Heart right ventricle (tissue), 16 donors: ENCODE results near the gene ATCAY. TPM values are rescaled to one million over a fixed set of nuclear protein-coding genes. Genes with fewer than 3 reads are reported as not detected.
A peak's percentile ranks its signal among the peaks of the same experiment; 100 is the strongest.

Experiments used
- ATAC-seq, 8 donors: fragments of 200-7000 bp; cut with Tn5 transposase; one replicate each; pipeline ENCODE4 v1.9.1; 2020; ENCODE audit warnings: mild to moderate bottlenecking in 8 of 8, moderate library complexity in 8 of 8, moderate number of reproducible peaks in 1 of 8
- DNase-seq, 2 donors: peaks; one replicate each; pipeline ENCODE4 v3.0.0-alpha.2; 2020
- H3K27ac ChIP-seq, 10 donors: fragments of 200-600 bp; sonication (generic) in 2 of 10; one replicate each; pipeline versions ENCODE4 v1.5.0 to v1.8.0; 2020 to 2022; ENCODE audit warnings: mild to moderate bottlenecking in 3 of 10
- H3K27me3 ChIP-seq, 7 donors: fragments of 200-600 bp; one replicate each; pipeline ENCODE4 v1.8.0; 2021 to 2022; ENCODE audit warnings: mild to moderate bottlenecking in 2 of 7
- H3K36me3 ChIP-seq, 9 donors: fragments of 200-600 bp; sonication (generic) in 1 of 9; one replicate each; pipeline versions ENCODE4 v1.5.0 to v1.8.0; 2020 to 2022; ENCODE audit warnings: mild to moderate bottlenecking in 2 of 9
- H3K4me1 ChIP-seq, 9 donors: fragments of 200-600 bp; sonication (generic) in 1 of 9; one replicate each; pipeline versions ENCODE4 v1.5.0 to v1.8.0; 2020 to 2022; ENCODE audit warnings: mild to moderate bottlenecking in 4 of 9
- H3K4me3 ChIP-seq, 10 donors: fragments of 200-600 bp; sonication (generic) in 2 of 10; one replicate each; pipeline versions ENCODE4 v1.5.0 to v1.8.0; 2020 to 2022; ENCODE audit warnings: mild to moderate bottlenecking in 7 of 10, moderate library complexity in 2 of 10
- H3K9me3 ChIP-seq, 11 donors: fragments of 200-600 bp in 10 of 11; sonication (generic) in 2 of 11; one replicate each; pipeline versions ENCODE4 v1.5.0 to v1.8.0; 2013 to 2022; ENCODE audit warnings: mild to moderate bottlenecking in 2 of 11, control low read depth in 1 of 11, moderate library complexity in 1 of 11
- WGBS, 2 donors: extraction: QIAGEN DNeasy Blood & Tissue Kit; methylation state at CpG; one replicate each; pipeline ENCODE4 v1.1.7; 2013; ENCODE audit warnings: inconsistent platforms in 1 of 2; 5-methylcytosine and 5-hydroxymethylcytosine counted together
- intact Hi-C, 10 donors: fragments of 100-400 bp; cut with DNase I; formaldehyde crosslinking; loops; one replicate each; pipeline versions ENCODE4 v1.11.1 to v1.14.2; 2022
- polyA plus RNA-seq, 2 donors: library from polyadenylated mRNA; stranded (reverse); fragments of 200-250 nt; gene quantifications; one replicate each; pipeline ENCODE4 v1.2.3, GENCODE V29; 2013
- total RNA-seq, 10 donors: library from RNA; stranded (reverse); fragmentation: NEBNext Ultra II Directional in 3 of 10; extraction: Animal tissue kit (Norgen Biotek cat#: 25700) in 3 of 10; gene quantifications; one replicate each; pipeline versions ENCODE4 v1.2.1 to v1.2.4, GENCODE V29; 2021 to 2023
- TF ChIP-seq, protein P1 (sequence below), 9 donors: fragments of 200-600 bp; sonication (generic) in 2 of 9; IDR thresholded peaks; one replicate each; pipeline versions ENCODE4 v1.5.0 to v1.8.0; 2021 to 2022; ENCODE audit warnings: antibody characterized with exemption in 9 of 9, mild to moderate bottlenecking in 5 of 9, moderate library complexity in 1 of 9
- donor health status: Arrhythmogenic right ventricular cardiomyopathy.
- donor health status: ischemic (EF 13 %, LVEDD 7.1; RV severe dilation, severe dysfunction).
- donor health status: healthy with polysubstance abuse.
- donor health status: DM: no; HTN: yes; CAD: no.
- donor health status: DM: no; HTN: no; CAD: no.
- donor health status: ischemic (EF 25% LVEDD 6.9; RV normal size, moderate dysfunction).
- donor health status: ischemic (EF 25% LVEDD 5.7; RV mildly dilated, moderate dysfunction).
- donor health status: healthy.
- donor health status: DM: yes; HTN: yes; CAD: no.
- donor health status: Ischemic cardiomyopathy.
- donor health status: ischemic (EF 35%, LVEDD 5.7; RV mildly dilated, moderate dysfunction).
- donor health status: nonischemic (EF 11% LVEDD 7.7; RV severe dilation, severe dysfunction).
- donor health status: DM: yes; HTN: yes; CAD: no.
- donor health status: PGD.
- donor health status: ischemic (EF 29% LVEDD 5.4; RV normal size, mild dysfunction).
- donor health status: nonischemic (EF 23%, LVEDD 6.1; RV moderate dilation, normal function).

The ATCAY gene
- total and polyA plus RNA-seq, 12 donors: not detected

- Histone ChIP-seq H3K4me1 (no peaks in the 10 kb centered on the region), H3K9me3 (peaks cover 0 to 27% (median 15%) of the 10 kb centered on the region in 11 donors), H3K27ac (no peak overlapping the region), H3K36me3 (no peaks in the 10 kb centered on the region), H3K4me3 (no peak overlapping the region), H3K27me3 (no peaks in the 10 kb centered on the region)
- TF ChIP-seq, protein P1, sequence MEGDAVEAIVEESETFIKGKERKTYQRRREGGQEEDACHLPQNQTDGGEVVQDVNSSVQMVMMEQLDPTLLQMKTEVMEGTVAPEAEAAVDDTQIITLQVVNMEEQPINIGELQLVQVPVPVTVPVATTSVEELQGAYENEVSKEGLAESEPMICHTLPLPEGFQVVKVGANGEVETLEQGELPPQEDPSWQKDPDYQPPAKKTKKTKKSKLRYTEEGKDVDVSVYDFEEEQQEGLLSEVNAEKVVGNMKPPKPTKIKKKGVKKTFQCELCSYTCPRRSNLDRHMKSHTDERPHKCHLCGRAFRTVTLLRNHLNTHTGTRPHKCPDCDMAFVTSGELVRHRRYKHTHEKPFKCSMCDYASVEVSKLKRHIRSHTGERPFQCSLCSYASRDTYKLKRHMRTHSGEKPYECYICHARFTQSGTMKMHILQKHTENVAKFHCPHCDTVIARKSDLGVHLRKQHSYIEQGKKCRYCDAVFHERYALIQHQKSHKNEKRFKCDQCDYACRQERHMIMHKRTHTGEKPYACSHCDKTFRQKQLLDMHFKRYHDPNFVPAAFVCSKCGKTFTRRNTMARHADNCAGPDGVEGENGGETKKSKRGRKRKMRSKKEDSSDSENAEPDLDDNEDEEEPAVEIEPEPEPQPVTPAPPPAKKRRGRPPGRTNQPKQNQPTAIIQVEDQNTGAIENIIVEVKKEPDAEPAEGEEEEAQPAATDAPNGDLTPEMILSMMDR (IDR thresholded peaks at IDR 0.05): no peak
- intact Hi-C loops: no loop called here
- 81 to 84% methylated on average over 6 of the region's 6 CpGs for WGBS, 2 donors
- no peak for ATAC-seq
- no peak for DNase-seq
Observed at GRCh38 chr19:3850320-3850972, 30.0 kb upstream of the ATCAY start.

DNA sequence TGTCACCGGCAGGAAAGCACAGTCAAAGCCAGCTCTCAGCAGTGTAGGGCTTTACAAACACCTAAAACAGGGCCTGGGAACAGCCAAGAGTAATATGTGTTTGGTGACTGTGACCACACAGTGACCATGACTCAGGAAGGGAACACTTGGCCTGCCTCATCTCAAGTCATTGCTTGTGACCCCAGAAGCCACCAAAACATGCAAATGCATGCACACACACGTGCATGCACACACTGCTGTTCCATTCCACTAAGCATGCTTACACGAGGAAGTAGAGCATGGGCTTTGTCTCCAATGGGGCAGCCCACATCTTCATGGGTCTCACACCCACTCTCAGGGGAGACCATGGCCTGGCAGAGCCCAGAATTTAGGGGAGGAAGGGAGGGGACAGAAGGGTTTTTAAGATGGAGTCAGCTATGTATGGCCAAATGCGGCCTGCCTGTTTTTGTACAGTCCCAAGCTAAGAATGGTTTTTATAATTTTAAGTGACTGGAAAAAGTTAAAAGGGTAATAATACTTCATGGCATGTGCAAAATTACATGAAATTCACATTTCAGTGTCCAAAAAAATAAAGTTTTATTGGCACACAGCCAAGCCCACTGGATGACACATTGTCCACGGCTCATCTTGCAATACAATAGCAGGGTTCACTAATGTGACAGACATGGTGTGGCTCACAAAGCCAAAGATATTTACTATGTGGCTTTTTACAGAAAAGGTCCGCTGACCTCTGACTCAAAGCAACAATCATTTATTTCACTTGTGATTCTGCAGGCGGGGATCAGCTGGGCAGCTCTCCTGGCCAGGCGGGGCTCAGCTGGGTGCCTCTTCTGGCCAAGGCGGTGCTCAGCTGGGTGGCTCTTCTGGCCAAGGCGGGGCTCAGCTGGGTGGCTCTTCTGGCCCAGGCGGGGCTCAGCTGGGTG is 29.0 kb upstream of the ATCAY start:
- intact Hi-C loops: no loop called here
- H3K9me3 ChIP-seq: peaks cover 0 to 27% (median 15%) of the 10 kb centered on the region in 11 donors
- H3K36me3 ChIP-seq: no peaks in the 10 kb centered on the region
- H3K27me3 ChIP-seq: no peaks in the 10 kb centered on the region
- TF ChIP-seq, protein P1 (IDR thresholded peaks at IDR 0.05): no peak
- no peak for DNase-seq
- H3K4me1 ChIP-seq: no peaks in the 10 kb centered on the region
- no peak for ATAC-seq
- H3K4me3 ChIP-seq: no peak overlapping the region
- WGBS, 2 donors: 91 to 92% methylated on average over 11 of the region's 11 CpGs
- no peak overlapping the region for H3K27ac ChIP-seq

DNA sequence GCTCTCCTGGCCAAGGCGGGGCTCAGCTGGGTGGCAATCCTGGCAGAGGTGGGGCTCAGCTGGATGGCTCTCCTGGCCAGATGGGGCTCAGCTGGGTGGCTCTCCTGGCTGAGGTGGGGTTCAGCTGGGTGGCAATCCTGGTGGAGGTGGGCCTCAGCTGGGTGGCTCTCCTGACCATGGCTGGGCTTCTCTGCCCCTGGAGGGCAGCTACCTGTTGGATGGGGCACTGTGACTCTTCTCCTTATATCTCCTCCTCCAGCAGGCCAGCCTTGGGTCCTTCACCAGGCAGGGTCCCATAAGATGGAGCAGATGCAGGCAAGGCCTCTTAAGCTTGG is 28.3 kb upstream of the ATCAY start:
- Histone ChIP-seq H3K9me3 (peaks cover 0 to 27% (median 15%) of the 10 kb centered on the region in 11 donors), H3K36me3 (no peaks in the 10 kb centered on the region), H3K4me3 (no peak overlapping the region), H3K27ac (no peak overlapping the region), H3K4me1 (no peaks in the 10 kb centered on the region), H3K27me3 (no peaks in the 10 kb centered on the region)
- no peak for ATAC-seq
- DNase-seq: no peak
- WGBS, 2 donors: 95 to 100% methylated on average over 1 of the region's 1 CpG
- intact Hi-C loops: no loop called here
- TF ChIP-seq, protein P1 (IDR thresholded peaks at IDR 0.05): no peak

DNA sequence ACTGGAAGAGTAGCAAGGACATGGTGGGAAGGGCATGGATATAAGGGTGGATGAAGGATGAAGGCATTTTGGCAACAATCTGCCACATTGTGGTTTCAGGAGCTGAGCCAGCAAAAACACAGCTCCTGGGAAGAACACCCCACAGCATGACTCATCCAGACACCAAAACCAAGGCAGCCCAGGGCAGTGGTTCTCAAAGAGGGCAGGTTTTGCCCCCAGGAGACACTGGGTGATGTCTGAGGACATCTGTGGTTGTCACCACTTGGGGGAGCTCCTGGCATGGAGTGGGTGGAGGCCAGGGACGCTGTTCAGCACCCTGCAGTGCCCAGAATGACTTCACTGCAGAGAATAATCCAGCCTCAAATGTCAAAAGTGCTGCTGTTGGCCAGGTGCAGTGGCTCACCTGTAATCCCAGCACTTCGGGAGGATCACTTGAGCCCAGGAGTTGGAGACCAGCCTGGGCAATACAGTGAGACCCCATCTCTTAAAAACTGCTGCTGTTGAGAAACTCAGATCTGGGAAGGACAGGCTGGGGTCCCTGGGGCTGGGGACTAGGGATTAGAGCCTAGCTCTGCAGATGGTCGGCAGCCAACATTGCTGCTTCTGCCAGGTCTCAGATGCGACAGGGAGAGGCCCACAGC is 27.8 kb upstream of the ATCAY start:
- TF ChIP-seq, protein P1 (IDR thresholded peaks at IDR 0.05): peak in 6 of 9 donors; percentile 16 to 42 (median 34)
- 66 to 73% methylated on average over 4 of the region's 4 CpGs for WGBS, 2 donors
- no peak overlapping the region for H3K4me3 ChIP-seq
- peak in 2 of 8 donors; percentile 15 to 19 for ATAC-seq
- intact Hi-C loops: no loop called here
- H3K27ac ChIP-seq: no peak overlapping the region
- H3K27me3 ChIP-seq: no peaks in the 10 kb centered on the region
- H3K36me3 ChIP-seq: no peaks in the 10 kb centered on the region
- no peaks in the 10 kb centered on the region for H3K4me1 ChIP-seq
- DNase-seq: peak in 1 of 2 donors; percentile 8
- H3K9me3 ChIP-seq: peaks cover 0 to 27% (median 15%) of the 10 kb centered on the region in 11 donors
